GM12891 (cell line): ENCODE data around the gene SPTBN4.
"Not testable (repeated sequence)": the region's sequence is repeated elsewhere in the genome, so short reads cannot be mapped to it uniquely, and the experiment has no call there.

Experiments used
- POLR2A ChIP-seq: IDR thresholded peaks from 2 replicates; pipeline ENCODE4 v1.6.1; 2011; ENCODE audit warnings: low read depth, low read length, control low read depth
- POLR2AphosphoS5 ChIP-seq: IDR thresholded peaks from 2 replicates; pipeline ENCODE4 v1.6.1; 2011; ENCODE audit warnings: low read depth, low read length, control low read depth
- TAF1 ChIP-seq: IDR thresholded peaks from 2 replicates; pipeline ENCODE4 v1.6.1; 2011; ENCODE audit warnings: low read depth, low read length, control low read depth

GRCh38 chr19:40463587-40464037 is 3.2 kb upstream of the SPTBN4 start:
- TF ChIP-seq POLR2A, POLR2AphosphoS5, TAF1: not testable (repeated sequence)
